Smooth muscle cell of the brain vasculature (primary cell): ENCODE data around the gene PPP5C.

Experiments used
- DNase-seq: peaks from one replicate; pipeline ENCODE4 v3.0.0-alpha.2; 2012; ENCODE audit warnings: low read depth, low spot score

Gene PPP5C

GRCh38 chr19:46330319-46330918 lies 16.5 kb upstream of the PPP5C start:
- no peak for DNase-seq

- no peak for DNase-seq
These were observed 9.4 kb upstream of the PPP5C start for GRCh38 chr19:46337487-46337886.

GRCh38 chr19:46339446-46339845 lies 7.4 kb upstream of the PPP5C start:
- DNase-seq: no peak

GRCh38 chr19:46340051-46340659 lies 6.7 kb upstream of the PPP5C start:
- DNase-seq: no peak

- DNase-seq: no peak
These were observed 5.0 kb upstream of the PPP5C start for GRCh38 chr19:46341937-46342336.

- DNase-seq: no peak
These were observed 2.5 kb upstream of the PPP5C start for GRCh38 chr19:46344363-46344762.

GRCh38 chr19:46345157-46345556 lies 1.7 kb upstream of the PPP5C start:
- DNase-seq: no peak

GRCh38 chr19:46347572-46347883 lies 641 bp downstream of the PPP5C start:
- DNase-seq: no peak

- no peak for DNase-seq
These were observed 1.1 kb downstream of the PPP5C start for GRCh38 chr19:46347985-46348384.

- no peak for DNase-seq
These were observed 2.6 kb downstream of the PPP5C start for GRCh38 chr19:46349311-46349993.

GRCh38 chr19:46350029-46350757 lies 3.3 kb downstream of the PPP5C start:
- no peak for DNase-seq

- no peak for DNase-seq
These were observed 3.9 kb downstream of the PPP5C start for GRCh38 chr19:46350758-46351159.

GRCh38 chr19:46351241-46352041 lies 4.6 kb downstream of the PPP5C start:
- DNase-seq: no peak

- DNase-seq: no peak
These were observed 7.0 kb downstream of the PPP5C start for GRCh38 chr19:46353730-46354528.

- no peak for DNase-seq
These were observed 8.6 kb downstream of the PPP5C start for GRCh38 chr19:46355234-46356148.

- DNase-seq: no peak
These were observed 9.5 kb downstream of the PPP5C start for GRCh38 chr19:46356149-46357055.

- DNase-seq: no peak
These were observed 11.1 kb downstream of the PPP5C start for GRCh38 chr19:46357846-46358583.

GRCh38 chr19:46361915-46362314 lies 15.0 kb downstream of the PPP5C start:
- no peak for DNase-seq
